Retina (tissue), 1 donor: ENCODE measurements around the gene DES.
"Not testable (repeated sequence)": the region's sequence is repeated elsewhere in the genome, so short reads cannot be mapped to it uniquely, and the experiment has no call there.

ENCODE experiments used
- DNase-seq: peaks from one replicate; pipeline ENCODE4 v3.0.0-alpha.2; 2016

DES gene

DNA sequence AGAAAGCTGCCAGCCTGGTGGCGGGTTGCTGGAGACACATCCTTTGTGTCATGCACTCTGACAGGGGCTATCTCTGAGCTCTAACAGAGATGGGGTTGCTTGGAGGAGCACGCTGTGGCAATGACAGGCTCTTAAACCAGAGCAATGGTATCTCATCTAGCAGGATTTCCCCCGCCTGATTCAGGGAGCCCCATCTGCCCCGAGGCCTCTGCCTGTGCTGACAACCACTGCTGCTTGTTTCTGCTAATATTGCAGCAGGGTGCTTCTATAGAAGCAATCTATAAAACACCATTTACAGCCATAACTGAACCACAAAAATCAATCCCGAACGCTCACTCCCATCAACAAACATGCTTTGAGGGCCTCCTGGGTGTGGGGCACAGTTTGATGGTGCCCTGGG lies 17.6 kb upstream of the DES start:
- DNase-seq: peak; percentile 54

DNA sequence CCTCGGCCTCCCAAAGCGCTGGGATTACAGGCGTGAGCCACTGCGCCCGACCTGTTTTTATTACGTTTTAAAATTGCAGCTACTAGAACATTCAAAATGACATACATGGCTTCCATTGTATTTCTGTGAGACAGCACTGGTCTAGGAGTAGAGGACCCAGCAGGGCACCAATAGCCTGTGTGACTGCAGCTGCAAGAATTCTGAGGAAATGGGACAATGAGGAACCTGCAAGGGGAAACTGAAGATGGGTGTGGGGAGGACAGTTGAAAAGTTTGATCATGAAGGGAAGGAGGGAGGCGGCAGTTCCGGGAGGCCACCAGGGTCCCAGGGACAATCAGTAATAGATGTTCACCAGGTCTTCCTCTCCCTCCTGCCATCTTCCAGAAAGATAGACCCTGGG lies 16.6 kb upstream of the DES start:
- DNase-seq: no peak

DNA sequence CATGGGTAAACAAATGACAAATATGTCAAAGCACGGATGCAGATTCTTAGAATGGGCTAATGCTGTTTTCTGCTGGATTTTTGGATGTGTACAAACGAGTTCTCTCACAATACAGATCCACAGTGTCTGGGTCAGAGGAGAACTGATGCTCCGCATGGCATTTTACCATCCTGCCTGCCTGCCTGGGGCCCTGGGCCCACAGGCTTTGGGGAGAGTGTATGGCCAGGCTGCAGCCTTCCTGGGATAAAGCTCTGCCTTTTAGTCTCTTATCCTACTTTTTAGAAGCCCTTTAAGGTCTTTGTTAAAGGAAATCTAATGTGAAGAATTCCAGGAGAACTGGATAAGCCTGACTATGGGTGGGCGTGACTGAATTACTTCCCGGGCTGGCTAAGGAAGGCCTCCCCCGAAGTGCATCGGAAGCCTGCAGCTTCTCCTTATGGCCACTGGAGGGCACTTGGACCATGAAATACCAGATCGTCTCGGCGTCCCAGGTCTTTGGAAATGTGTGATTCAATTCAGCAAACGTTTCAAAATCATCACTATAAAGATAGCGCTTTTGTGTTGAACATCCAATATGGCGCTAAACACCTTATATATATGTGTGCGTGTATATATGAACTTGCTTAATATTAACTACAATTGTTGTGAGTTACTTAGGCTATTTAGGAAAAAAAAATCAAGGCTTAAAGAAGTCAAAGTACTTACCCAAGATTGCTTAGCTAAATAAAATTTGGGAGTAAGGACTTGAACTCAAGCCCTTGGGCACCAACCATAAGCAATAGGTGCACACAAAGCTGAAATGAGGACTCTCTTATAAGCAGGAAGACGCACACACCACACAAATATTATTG lies 15.3 kb upstream of the DES start:
- peak; percentile 81 for DNase-seq

DNA sequence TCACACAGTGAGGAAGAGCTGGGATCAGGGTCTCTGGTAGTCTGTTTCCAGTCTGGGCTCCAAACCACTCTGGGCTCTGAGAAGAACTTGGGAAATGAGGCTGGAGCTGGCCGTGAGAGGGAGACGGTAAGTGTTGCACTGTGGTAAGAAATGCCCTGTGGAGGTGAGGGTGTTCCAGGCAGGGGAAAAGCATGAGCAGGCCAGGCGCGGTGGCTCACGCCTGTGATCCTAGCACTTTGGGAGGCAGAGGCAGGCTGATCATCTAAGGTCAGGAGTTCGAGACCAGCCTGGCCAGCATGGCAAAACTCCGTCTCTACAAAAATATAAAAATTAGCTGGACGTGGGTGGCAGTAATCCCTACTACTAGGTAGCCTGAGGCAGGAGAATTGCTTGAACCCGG lies 14.3 kb upstream of the DES start:
- no peak for DNase-seq

DNA sequence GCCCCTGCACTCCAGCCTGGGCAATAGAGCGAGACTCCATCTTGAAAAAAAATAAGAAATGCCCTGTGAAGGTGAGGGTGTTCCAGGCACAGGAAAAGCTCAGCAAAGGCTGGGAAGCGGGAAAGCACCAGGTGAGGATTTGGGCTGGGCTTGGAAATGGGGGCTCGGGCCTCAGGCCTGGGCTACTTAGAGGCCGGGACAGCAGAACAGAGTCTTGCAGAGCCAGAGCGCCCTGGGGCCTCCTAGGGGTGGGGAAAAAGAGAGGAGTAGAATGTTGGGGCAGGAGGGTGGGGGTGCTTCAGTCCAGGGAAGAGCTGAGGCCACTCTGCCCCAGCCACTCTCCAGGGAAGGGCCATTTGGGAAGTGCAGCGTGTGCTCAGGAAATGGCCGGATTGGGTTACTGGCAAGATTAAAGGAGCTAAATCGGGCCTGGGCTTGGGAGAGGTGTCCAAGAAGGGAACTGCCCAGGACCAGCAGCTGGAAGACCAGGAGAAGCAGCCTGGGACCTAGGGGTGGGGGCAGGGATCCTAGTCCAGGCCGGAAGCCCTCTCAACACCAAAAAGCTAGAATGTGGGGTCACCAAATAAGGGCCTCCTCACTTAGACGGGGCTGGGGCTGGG lies 13.8 kb upstream of the DES start:
- no peak for DNase-seq

DNA sequence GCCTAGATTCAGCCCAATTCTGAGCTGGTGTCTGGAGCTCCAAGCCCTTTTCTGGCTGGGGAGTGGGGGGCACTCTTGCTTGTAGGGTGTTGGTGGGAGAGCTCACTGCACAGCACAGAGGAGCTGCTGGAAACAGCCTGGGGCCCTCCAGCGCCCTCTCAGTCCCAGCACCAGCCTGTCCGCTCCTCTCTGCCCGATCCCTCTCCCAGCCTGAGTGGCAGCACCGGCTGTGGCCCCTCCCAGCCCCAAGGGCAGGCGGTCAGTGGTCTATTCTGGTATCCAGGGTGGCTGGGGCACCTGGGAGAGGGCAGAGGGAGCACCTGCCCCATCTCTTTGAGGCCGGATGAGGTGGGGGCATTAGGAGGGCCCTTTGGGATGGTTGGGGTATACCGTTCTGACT lies 13.2 kb upstream of the DES start:
- DNase-seq: no peak

DNA sequence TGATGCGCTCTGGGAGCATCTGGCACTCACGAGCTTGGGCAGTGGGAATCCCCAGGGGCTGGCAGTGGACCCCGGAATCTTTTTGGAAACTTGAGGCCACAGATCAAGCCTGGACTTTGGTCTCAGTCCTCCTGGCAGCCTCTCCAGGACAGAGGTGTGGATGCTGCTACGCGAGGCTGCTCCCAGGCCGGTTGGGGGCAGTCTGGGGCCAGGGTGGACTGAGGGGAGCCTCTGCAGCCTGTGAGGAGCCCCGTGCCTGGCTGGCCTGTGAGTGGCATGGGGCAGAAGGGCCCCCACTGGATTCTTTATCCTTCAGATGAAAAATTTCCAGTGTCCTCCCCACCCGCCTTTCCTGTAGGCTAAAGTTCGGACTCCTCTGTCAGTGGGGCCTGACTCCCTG lies 12.7 kb upstream of the DES start:
- DNase-seq: no peak

DNA sequence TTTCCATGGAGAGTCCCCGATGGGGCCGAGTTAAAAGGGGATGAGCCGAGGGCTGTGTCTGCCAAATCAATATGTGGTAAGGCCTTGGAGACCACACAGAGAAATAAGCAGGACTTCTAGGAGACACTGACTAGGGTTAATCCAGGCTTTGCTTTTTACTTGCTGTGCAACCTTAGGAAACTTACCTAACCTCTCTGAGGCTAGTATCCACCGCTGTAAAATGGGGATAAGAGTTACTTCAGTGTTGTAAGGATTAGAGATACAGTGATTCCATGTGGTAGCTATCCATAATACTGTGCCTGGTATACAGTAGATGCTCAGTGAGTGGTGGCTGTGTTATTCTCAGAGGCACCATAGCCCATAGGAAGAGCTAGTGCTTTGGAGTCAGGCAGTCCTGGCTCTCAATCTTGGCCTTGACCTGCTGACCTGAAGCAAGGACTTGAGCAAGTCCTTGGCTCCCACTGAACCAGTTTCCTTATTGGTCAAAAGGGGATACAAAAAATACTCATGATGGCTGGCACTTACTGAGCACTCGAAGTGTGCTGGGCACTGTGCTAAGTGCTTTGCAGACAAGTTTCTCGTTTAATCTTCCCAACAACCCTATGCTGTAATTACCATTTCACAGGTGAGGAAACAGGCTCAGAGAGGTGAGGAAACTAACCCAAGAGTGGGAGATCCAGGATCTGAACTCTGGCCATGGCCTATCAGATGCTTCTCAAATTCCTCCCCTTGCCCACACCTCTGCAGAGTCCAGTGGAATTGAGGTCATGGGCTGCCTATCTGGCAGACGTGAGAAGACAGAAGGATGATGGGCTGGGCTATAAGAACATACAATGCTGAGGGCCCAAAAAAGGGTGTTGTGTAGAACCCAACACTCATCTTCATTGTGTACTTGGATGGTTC lies 12.0 kb upstream of the DES start:
- DNase-seq: no peak

DNA sequence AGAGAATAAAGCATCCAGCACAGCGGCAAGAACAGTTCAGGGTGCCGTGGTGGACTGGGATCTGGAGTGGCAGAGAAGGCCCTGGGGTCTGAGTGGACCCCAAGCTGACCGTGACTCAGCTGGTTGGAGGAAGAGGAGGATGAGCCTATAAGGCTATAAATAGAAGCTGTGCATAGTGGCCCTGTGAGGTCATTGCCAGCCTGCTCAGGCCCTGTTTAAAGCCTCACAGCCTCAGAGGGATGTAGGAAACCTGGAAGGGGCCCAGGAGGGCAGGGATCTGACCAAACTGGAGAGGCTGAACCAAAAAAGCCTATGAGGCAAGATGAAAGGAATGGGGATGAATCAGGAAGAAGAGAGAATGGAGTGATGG lies 11.3 kb upstream of the DES start:
- DNase-seq: no peak

DNA sequence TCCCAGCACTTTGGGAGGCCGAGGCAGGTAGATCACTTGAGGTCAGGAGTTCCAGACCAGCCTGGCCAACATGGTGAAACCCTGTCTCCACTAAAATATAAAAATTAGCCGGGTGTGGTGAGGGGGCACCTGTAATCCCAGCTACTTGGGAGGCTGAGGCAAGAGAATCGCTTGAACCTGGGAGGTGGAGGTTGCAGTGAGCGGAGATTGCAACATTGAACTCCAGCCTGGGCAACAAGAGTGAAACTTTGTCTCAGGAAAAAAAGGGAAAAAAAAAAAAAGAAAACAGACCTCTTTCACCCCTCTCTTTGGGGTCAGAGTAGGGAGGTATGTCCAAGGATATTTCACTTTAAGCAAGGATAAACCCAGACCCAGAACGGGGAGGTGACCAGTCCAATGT lies 10.8 kb upstream of the DES start:
- not testable (repeated sequence) for DNase-seq

DNA sequence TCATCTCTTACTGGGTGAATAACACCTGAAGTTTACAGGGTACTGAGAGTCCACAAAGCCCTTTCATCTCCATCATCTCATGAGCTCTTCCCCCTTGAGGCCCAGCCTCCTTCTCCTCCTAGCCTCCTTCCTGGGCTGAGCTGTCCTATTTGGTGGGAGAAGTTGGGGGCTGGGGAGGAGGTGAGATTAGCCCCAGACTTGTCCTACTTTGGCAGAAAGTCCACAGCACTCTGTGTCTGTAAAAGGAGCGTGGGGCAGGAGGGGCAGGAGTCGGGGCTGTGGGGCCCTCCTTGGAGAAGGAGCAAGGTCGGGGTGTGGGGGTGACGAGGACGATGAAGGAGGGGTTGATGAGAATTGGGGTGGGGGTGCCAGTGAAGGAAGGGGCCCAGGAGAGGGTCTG lies 10.0 kb upstream of the DES start:
- no peak for DNase-seq

DNA sequence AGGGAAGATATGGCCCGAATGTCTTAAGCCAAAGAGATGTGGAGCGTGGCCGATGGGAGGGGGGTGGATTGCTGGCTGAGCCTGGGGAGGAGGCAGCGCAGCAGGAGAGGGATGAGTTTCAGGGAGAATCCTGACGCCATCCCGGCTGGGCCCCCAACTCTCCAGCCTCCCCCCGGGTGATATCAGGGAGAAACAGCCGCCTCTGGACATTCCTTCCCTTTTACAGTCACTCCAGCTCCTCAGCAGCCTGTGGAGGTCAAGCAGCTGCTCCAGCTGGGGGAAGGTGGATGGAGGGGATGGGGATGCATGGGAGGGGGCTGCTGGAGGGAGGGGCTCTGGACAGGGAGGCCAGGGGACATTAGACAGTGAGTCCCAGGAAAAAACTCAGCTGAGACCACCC lies 9.5 kb upstream of the DES start:
- no peak for DNase-seq

DNA sequence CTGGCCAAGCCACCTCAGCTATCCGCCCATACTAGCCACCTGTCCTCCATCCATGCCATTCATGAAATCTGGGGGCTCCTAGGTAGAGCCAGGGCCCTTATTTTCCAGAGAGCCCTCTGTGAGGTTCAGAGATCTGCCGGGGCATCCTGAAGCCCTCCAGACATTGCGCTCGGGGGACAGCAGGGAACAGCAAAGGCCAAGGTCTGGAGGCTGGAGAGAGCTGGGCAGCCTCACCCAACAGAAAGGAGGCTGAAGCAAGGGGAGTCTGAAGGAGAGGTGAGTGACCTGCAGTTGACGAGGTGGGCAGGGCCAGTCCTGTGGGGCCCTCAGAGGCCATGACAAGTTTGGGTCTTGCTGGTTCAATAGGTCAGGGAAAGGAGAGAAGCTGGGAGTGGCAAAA lies 8.6 kb upstream of the DES start:
- DNase-seq: no peak

DNA sequence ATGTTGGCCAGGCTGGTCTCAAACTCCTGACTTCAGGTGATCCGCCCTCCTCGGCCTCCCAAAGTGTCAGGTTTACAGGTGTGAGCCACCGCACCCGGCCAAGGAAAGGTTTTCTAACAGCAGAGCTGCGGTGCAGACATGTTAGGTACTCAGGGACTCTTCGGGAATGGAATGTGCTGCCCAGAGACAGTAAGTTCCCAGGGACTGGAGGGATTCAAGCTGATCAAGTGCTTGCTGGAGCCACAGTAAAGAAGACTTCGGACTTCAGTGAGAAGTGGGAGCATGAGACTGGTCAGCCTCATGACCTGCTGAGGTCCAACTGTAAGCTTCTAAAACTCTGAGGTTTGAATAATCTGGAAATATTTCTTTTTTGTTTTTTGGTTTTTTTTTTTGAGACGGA lies 7.8 kb upstream of the DES start:
- no peak for DNase-seq

DNA sequence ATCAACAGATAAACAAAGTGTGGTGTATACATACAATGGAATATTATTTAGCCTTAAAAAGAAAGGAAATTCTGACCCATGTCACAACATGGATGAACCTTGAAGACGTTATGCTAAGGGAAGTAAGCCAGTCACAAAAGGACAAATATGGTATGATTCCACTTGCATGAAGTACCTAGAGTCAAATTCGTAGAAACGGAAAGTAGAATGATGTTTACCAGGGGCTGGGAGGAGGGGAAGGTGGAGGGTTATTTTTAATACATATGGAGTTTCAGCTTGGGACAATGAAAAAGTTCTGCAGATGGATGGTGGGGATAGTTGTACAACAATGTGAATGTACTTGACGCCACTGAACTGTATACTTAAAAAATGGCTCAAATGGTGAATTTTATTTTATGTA lies 3.3 kb upstream of the DES start:
- no peak for DNase-seq

DNA sequence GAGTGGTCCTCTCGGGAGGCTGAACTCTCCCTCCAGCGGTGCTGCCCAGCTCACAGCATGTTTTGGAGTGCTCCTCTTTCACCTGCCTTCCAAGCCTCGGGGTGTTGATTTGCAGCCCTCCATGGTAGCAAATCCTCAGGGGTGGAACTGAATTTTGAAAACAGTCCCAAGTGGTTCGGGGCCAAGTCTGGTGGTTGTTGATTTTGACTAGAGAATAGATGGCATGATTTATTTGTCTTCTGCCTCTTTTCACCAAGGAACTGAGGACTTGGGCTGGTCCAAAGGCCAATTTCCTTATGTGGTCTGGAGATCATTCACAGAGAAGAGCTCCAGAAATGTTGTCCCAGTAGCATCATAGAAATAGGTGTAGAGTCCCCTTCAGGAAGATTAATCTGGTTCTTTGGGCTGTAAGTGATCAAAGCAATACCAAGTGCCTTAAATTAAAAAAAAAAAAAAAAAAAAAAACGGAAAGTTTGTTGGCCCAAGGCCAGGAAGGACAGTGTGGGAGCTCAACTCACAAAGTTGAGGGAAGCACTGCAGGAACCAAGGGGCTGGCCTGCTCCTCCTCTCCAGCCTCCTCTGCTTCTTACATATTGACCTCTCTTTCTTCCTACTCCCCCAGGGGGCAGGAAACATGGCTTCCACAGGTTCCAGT lies 2.5 kb upstream of the DES start:
- DNase-seq: no peak

DNA sequence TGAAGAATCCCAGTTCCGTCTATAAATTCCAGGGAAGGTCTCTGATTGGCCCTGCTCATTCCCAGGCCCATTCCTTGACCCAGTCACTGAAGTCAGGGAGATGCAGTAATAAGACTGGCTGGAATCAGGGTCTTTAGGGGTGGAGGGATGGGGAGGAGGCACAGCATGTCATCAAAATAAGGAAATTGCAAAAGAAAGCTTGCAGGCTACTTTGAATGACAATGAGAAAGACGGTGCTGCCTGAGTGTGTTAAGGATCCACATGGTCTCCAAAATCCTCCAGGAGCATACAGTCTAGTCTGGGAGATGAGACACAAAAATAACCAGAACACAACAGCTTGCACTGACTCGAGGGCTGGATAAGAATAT lies 2.0 kb upstream of the DES start:
- DNase-seq: no peak

DNA sequence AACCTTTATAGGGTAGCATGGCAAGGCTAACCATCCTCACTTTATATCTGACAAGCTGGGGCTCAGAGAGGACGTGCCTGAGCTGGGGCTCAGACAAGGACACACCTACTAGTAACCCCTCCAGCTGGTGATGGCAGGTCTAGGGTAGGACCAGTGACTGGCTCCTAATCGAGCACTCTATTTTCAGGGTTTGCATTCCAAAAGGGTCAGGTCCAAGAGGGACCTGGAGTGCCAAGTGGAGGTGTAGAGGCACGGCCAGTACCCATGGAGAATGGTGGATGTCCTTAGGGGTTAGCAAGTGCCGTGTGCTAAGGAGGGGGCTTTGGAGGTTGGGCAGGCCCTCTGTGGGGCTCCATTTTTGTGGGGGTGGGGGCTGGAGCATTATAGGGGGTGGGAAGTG lies 1.2 kb upstream of the DES start:
- DNase-seq: no peak

DNA sequence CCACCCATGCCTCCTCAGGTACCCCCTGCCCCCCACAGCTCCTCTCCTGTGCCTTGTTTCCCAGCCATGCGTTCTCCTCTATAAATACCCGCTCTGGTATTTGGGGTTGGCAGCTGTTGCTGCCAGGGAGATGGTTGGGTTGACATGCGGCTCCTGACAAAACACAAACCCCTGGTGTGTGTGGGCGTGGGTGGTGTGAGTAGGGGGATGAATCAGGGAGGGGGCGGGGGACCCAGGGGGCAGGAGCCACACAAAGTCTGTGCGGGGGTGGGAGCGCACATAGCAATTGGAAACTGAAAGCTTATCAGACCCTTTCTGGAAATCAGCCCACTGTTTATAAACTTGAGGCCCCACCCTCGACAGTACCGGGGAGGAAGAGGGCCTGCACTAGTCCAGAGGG lies 803 bp upstream of the DES start:
- DNase-seq: no peak

DNA sequence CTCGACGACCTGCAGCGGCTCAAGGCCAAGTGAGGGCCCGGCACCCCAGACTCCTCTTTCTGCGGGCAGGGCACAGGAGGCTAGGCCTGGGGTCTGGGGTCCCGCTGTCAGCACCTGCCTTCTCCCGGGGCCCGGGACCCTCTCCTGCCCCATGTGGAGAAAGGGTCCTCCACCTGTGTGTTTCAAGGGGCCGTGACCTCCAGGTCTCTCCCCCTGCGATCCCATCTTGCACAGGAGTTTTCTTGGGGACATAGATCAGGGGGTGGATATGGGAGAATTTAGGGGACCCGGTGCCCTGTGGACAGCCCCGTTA lies 791 bp downstream of the DES start:
- DNase-seq: no peak

DNA sequence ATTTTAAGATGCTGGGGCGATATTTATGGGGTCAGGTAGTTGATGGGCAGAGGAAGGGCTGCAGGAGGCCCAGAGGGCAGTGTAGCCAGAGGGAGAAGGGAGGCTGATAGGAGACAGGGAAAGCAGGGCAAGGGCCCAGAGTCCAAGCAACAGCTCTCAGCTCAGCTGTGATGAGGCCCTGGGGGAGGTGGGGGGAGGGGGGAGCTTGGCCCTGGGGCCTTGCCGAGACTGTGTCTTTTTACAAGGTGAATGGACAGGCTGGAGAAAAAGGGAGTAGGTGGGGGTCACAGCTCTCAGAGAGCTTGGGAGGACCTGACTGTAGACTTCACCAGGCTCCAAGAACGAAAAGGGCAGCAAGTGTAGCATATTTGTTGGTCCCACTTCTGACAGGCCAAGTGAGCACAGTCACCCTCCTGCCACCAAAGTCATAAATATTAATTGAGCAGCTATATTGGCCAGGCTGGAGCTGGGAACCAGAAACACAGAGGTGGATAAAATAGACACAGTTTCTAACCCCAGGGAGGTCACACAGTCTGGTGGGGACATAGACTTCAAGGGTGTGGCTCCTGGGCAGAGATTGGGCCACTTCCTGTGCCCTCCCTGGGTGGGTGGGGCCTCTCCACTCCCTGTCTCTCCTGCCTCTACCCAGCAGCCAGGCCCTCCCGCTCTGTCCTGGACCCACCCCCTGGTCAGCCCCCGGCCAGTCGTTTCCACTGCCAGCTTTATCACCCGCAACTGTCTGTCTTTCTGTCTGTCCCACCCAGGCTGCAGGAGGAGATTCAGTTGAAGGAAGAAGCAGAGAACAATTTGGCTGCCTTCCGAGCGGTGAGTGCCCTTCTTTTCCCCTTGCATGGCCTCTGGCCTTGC lies 1.4 kb downstream of the DES start:
- DNase-seq: no peak

DNA sequence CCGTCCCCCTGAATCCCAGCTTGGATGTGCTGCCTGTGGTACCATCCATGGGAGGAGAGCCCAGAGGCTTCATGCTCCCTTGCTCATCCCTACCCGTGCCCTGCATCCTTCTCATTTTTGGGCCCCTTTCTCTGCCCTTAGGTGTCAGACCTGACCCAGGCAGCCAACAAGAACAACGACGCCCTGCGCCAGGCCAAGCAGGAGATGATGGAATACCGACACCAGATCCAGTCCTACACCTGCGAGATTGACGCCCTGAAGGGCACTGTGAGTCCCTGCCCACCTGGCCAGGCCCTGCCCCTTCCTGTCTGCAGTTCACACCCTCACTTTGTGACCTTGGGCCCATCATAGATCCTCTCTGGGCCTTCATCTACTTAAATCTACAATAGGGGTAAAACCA lies 2.5 kb downstream of the DES start:
- no peak for DNase-seq

DNA sequence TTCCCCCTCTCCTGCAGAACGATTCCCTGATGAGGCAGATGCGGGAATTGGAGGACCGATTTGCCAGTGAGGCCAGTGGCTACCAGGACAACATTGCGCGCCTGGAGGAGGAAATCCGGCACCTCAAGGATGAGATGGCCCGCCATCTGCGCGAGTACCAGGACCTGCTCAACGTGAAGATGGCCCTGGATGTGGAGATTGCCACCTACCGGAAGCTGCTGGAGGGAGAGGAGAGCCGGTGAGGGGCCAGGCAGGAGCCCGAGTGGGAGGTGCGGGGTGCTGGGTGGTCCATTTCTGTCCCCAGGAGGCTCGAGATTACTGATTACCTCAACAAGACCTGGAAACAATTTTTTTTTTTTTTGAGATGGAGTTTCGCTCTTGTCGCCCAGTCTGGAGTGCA lies 3.1 kb downstream of the DES start:
- DNase-seq: no peak
